T47D (cell line): ENCODE data around the gene RBPMS2.

ENCODE experiments used
- DNase-seq, 2 experiments: peaks; one replicate each; pipeline versions ENCODE4 v3.0.0 to v3.0.0-alpha.2; 2011 to 2012; ENCODE audit warnings: low read depth in 1 of 2, low spot score in 1 of 2
- JUND ChIP-seq: IDR thresholded peaks from 2 replicates; pipeline ENCODE4 v1.6.1; 2012; ENCODE audit warnings: low read depth
- in situ Hi-C: cut with HindIII; loops from 2 replicates; pipeline ENCODE4 v1.10.0; 2016; ENCODE audit warnings: low sequenced_read_pairs, low pct_unique_long_range_greater_than_20kb

RBPMS2 gene

DNA sequence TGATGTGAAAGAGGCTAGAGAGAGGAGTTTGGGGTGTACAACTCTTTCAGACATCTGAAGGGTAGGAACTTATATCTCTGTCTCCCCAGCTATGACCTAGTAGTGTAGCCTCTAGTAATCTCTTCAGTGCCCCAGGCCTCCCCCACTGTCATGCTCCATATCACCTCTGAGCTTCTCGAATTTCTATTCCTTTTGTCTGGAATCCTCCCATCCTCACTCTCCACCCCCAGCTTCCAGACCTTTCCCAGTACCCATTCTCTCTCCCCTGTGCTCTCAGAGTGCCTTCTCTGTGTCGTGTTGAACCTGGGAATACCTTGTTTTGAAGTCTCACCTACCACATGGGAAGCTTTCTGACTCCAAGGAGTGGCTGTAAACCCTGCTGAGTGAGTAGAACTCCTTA is 3.6 kb upstream of the RBPMS2 start:
- no peak for TF ChIP-seq JUND
- no peak for DNase-seq
- in situ Hi-C loops, result no loop called here

DNA sequence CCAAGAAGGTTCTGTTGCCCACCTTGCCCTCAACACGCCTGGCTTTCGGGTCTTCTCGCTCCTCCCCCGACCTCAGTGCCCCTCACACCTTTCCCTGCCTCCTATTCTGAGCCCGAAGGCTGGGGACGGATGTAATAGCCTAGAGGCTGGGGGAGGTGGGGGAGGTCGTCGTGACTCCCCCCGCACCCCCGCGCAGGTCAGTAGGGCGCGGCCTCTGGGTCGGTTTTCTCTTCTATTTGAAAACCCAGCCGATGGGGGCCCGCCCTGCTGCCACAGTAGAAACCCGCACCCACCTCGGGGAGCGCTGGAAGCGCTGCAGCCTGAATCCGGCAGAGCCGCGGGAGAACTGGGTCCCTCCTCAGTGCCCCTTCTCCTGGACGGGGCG is 1.0 kb upstream of the RBPMS2 start:
- in situ Hi-C loops, result no loop called here
- no peak for DNase-seq
- no peak for TF ChIP-seq JUND

DNA sequence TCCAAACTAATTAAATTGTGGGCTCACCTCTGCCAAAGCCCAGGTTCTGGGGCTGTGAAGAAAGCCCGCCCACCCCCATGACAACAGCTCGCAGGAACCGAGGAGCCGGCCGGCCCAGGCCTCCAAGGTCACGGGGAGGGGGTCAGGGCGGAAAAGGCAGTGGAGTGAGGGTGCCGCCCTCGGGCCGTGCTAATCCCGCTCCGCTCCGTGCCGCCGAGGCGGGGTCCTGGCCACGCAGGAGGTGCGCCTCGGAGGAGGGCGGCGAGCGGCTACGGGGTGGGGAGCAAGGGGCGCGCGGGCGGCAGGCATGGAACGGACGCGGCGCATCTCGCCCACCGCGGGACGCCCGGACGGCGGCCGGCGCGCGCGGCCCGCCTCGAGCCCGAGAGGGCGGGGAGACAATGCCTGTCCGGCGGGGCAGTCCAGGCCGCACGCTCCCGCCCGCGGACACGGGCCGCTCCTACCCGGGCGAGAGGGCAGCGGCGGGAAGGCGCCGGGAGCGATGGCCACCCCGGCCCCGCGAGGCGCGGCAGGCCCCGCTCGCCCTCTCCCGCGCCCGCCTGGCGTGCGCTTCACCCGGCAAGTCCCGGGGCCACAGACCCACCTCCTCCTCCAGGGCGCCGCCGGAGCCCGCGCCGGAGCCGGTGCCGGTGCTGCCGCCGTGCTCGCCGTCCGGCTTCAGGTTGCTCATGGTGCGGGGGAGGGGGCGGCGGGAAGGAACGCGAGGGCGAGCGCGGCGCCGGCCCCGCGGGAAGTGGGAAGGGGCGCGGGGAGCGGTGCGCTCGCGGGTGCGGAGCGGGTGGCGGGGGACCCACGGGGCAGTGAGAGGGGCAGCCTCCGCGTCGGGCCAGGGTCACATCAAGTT is 528 bp downstream of the RBPMS2 start:
- peak in 1 of 2 experiments; percentile 31 for DNase-seq
- TF ChIP-seq JUND, result no peak
- in situ Hi-C loops, result no loop called here

DNA sequence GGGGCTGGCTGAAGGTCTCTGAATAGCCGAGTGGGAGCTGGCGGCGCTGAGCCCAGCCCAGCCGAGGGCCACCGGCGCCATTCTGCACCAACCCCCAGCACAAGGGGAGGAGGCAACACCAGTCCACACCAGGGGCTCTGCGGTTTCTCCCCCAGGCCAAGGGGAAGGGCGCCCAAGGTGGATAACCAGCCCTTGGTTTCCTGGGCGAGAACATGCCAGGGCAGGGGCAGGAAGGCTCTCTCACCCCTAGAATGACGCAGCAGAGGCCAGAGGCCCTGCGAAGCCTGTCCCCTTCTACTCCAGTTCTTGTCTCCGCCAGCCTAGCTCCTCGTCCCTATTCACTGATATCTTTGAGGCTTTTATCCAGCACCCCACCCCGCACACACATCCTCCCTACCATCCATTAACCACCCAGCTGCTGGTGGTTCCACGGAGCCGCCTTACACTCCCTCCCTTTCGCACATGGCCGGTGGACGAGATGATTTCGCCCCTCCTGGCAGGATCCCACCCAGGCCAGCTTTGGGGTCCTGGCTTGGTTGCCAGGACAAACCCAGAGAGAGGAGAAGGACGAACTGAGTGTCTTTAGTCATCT is 1.3 kb downstream of the RBPMS2 start:
- DNase-seq, result no peak
- in situ Hi-C loops, result no loop called here
- TF ChIP-seq JUND, result no peak

DNA sequence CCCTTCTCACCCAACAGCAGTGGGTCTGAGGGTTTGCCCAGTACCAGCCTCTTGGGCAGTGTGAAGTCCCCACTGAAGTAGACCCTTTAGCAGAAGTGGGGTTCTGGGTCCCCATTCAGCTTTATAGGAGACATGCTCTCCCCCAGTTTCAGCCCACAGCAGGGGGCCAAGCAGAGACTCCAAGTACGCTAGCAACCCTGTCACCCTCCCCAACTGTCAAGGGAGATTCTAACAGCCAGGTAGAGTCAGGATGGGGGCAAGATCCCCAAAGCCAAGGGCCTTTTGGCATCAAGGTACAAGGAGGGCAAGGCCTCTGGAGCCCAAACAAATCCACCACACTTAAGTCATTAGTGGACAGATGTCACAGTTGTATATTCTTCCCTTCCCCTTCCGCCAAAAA is 1.8 kb downstream of the RBPMS2 start:
- in situ Hi-C loops, result no loop called here
- DNase-seq, result no peak
- no peak for TF ChIP-seq JUND

DNA sequence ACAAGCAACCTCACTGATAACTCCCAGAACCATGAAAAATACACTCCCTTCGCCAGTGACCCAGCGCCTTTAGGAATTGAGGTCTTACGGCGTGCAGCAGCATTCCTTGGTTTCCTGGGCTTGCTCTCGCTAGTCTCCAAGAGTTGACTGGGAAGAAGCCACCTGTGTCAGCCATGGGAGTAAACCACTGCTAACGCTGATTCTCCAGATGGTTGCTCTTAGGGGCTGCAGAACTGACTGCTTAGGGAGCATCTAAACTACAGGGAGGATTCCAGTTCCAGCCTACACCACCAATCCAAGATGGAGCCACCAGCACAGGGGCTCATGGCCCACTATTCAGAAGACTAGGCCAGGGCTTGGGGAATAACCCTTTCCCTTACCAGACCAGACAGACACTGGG is 2.4 kb downstream of the RBPMS2 start:
- in situ Hi-C loops, result no loop called here
- DNase-seq, result no peak

DNA sequence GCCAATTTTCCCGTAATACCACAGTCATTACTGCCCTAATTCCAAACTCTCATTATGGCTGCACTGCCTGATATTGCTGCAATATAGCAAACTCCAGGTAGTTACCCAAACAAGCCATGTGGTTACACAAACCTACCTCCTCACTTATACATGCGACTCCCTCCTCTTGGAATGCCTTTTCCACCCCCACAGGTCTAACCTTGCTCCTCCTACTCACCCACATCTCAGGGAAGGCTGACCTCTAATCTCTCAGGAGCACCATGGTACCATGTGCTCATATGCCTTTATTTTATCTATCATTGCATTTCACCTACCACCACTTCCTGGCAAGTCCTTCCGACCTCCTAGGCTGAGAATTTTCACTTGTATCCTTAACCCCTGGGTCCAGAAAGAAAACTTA is 2.9 kb downstream of the RBPMS2 start:
- TF ChIP-seq JUND, result no peak
- in situ Hi-C loops, result no loop called here
- no peak for DNase-seq

More for the DNA sequence above, 2.4 kb downstream of the RBPMS2 start:
- no peak for TF ChIP-seq JUND

DNA sequence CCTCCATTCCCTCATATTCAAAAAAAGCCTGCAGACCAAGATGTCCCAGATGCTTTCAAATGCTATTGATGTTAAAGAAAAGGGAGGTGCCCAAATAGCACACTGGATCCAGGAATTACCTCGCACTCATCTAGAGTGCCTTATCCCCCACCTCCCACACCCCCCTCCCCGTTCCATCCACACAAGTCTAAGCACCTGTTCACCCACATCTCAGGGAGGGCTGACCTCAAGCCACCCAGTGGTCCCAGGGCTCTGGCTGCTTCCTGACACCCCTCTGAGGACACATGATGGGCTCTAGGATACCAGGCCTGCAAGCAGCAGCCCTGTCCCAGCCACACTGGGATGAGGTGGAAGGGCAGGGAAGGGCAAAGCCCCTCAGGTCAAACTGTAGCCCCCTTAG is 4.8 kb downstream of the RBPMS2 start:
- no peak for DNase-seq
- no peak for TF ChIP-seq JUND
- in situ Hi-C loops, result no loop called here

DNA sequence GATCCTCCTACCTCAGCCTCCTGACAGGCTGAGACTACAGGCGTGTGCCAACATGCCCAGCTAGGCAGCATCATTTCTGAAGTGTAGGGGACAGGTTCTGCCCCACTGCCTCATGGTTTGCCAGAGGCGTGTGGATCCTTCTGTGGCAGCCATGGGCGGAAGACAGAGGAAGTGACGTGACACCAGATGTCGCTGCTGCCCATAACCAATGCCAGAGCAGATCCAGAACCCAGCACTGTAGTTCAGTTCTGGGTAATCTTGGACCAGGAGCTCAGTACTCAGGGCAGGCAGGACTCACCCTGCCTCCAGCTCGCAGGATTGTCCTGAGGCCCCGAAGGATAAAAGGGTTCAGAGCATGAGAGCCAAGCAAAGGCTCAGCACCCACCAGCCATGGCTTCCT is 8.2 kb downstream of the RBPMS2 start:
- no peak for TF ChIP-seq JUND
- in situ Hi-C loops, result no loop called here
- DNase-seq, result peak in 1 of 2 experiments; percentile 14

DNA sequence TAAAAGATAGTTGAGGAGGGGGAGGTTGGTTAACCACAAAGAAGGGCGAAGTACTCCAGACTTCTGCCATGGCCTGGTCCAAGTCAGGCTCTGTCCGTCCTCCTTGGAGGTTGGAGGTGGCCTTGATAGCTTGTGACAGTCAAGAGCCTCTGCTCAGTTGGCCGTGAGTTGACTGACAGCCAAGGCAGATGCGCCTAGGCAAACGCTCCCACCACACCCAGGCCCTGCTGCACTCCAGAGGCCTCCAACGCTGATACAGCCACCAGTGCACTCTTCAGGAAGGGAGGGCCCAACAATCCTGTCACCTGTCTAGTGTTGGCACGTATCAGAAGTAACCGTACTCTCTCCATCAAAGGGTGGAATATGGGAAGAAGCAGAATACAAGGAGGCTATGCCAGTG is 9.3 kb downstream of the RBPMS2 start:
- DNase-seq, result no peak
- in situ Hi-C loops, result no loop called here
- TF ChIP-seq JUND, result no peak

DNA sequence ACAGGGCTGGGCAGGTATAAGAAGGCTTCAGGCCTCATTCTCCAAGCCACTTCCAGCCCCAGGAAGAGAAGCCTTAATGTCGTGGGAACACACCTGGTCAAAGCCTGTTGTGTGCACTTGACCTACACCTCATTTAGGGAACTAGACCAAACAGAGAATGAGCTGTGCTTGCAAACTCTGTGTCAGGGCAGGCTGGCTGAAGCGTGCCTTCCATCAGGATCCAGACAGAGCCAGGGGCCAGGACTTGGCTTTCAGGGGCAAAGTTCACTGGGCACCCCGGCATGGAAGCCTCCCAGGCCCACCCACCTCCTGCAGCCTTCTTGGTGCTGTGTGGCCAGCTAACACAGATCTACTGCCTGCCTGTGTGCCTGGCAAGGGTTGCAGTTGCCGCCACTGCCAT is 11.5 kb downstream of the RBPMS2 start:
- no peak for TF ChIP-seq JUND
- in situ Hi-C loops, result no loop called here
- no peak for DNase-seq

DNA sequence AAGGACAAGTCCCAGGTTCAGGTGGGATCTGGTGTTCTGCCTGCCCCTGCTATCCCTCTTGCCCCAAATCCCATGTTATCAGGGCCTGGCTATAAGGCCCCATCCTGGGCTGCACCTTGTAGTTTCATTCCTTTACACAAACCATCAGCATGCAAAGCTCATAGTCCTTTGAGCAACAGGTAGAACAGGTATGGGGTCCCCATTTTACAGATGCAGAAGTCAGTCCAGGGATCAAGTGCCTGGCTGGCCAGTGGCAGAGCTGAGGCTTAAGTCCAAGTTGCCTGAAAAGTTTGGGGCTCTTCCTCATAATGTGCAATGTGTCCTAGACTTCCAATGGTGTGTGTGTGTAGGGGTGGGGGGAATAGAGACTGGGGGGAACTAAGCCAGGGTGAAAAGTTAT is 11.9 kb downstream of the RBPMS2 start:
- TF ChIP-seq JUND, result no peak
- in situ Hi-C loops, result no loop called here
- no peak for DNase-seq

DNA sequence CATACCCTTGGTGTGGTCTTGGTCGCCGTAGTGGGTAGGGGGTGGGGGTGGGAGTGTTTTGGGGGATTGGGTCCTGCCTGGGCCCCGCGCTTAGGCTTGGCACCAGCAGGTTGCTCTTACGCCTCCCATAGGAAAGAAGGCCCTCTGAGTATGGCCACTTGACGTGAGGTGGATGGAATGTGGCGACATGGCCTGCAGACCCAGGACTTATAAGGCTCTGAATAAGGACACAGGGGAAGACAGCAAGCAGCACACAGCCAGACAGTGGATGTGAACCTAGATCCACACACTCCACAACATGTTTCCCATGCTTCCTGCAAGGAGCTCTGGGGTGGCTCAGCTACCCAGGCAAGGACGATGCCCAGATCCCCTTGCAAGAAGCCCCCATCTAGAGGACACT is 12.4 kb downstream of the RBPMS2 start:
- TF ChIP-seq JUND, result no peak
- DNase-seq, result no peak
- in situ Hi-C loops, result no loop called here

DNA sequence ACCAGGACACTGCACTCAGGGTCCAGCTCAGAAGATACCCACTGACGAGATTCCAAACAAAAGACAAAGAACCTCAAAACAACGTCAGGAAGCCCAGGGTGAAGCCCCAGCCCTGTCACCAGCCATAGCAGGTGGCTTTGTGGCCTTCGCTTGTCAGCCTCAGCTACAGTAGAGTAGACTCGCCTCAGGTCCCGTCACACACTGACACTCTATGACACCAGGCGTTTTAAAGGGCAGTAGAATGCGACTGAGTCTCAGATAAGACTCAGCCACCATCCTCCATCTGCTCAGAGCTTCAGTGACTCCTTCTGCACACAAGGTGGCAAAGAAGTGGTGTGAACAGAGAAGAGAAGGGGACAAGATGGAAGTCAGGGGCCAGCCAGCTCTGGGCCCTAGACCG is 12.8 kb downstream of the RBPMS2 start:
- in situ Hi-C loops, result no loop called here

More for the DNA sequence above, 12.8 kb downstream of the RBPMS2 start:
- TF ChIP-seq JUND, result no peak
- no peak for DNase-seq
